Pancreas (tissue), 10 donors: ENCODE results near the gene JAKMIP1. TPM values are rescaled to one million over a fixed set of nuclear protein-coding genes. Genes with fewer than 3 reads are reported as not detected.
A peak's percentile ranks its signal among the peaks of the same experiment; 100 is the strongest.

Experiments used
- ATAC-seq, 4 donors: fragments of 200-7000 bp; cut with Tn5 transposase; one replicate each; pipeline versions ENCODE4 v1.8.0 to v1.9.1; 2020; ENCODE audit warnings: mild to moderate bottlenecking in 4 of 4, moderate library complexity in 4 of 4
- DNase-seq, 6 donors: peaks; one replicate each; pipeline ENCODE4 v3.0.0-alpha.2; 2020
- FAIRE-seq: peaks from 2 replicates; lab custom pipeline; 2012; peaks lifted over from hg19 to GRCh38; lab: Jason Lieb, UNC
- H3K27ac ChIP-seq, 4 donors: fragments of 200-600 bp; sonication (generic); 1 replicate in 3 of 4; 2 replicates in 1 of 4; pipeline versions ENCODE4 v1.5.0 to v1.8.0; 2020
- H3K27me3 ChIP-seq, 4 donors: fragments of 200-600 bp; one replicate each; pipeline ENCODE4 v1.8.0; 2021
- H3K36me3 ChIP-seq, 3 donors: fragments of 200-600 bp; sonication (generic) in 1 of 3; one replicate each; pipeline versions ENCODE4 v1.5.0 to v1.8.0; 2020 to 2021
- H3K4me1 ChIP-seq, 3 donors: fragments of 200-600 bp; one replicate each; pipeline ENCODE4 v1.8.0; 2021
- H3K4me3 ChIP-seq, 4 donors: fragments of 200-600 bp; sonication (generic) in 2 of 4; one replicate each; pipeline versions ENCODE4 v1.5.0 to v1.8.0; 2020 to 2021
- H3K9me3 ChIP-seq, 4 donors: fragments of 200-600 bp; one replicate each; pipeline ENCODE4 v1.8.0; 2021
- whole genome bisulfite sequencing, 2 donors: extraction: QIAGEN DNeasy Blood & Tissue Kit; methylation state at CpG; one replicate each; pipeline ENCODE4 v1.1.7; 2013; 5-methylcytosine and 5-hydroxymethylcytosine counted together
- intact Hi-C, 3 donors: fragments of 100-400 bp; cut with DNase I; formaldehyde crosslinking; loops; one replicate each; pipeline versions ENCODE4 v1.11.1 to v1.14.2; 2022
- polyA plus RNA-seq, 2 donors: library from polyadenylated mRNA; stranded (reverse); fragments of 200-250 nt; gene quantifications; one replicate each; pipeline ENCODE4 v1.2.3, GENCODE V29; 2013
- total RNA-seq, 6 donors: library from RNA; stranded (reverse); fragmentation: NEBNext Ultra II Directional in 4 of 6; extraction: Animal tissue kit (Norgen Biotek cat#: 25700) in 4 of 6; gene quantifications; one replicate each; pipeline versions ENCODE4 v1.2.1 to v1.2.4, GENCODE V29; 2021 to 2023
- TF ChIP-seq, protein P1 (sequence below), 4 donors: fragments of 200-600 bp; sonication (generic) in 3 of 4; IDR thresholded peaks; one replicate each; pipeline versions ENCODE4 v1.5.0 to v1.8.0; 2021; ENCODE audit warnings: antibody characterized with exemption in 4 of 4
- donor health status: healthy with polysubstance abuse.
- donor health status: DM: no; HTN: no; CAD: no; lungs with moderate emphysema.
- donor health status: DM: no; HTN: no; CAD: no.
- donor health status: control.
- donor health status: control.
- donor health status: Bipolar disorder and iron deficiency.
- donor health status: DM: yes; HTN: yes; CAD: no.
- donor health status: DM: no; HTN: no; CAD: no.
- donor health status: DM: no; HTN: no; CAD: no.
- donor health status: DM: yes; HTN: yes; CAD: no.

JAKMIP1 gene
- total and polyA plus RNA-seq, 8 donors, result 0.16 to 4.3 (median 0.59) TPM

DNA sequence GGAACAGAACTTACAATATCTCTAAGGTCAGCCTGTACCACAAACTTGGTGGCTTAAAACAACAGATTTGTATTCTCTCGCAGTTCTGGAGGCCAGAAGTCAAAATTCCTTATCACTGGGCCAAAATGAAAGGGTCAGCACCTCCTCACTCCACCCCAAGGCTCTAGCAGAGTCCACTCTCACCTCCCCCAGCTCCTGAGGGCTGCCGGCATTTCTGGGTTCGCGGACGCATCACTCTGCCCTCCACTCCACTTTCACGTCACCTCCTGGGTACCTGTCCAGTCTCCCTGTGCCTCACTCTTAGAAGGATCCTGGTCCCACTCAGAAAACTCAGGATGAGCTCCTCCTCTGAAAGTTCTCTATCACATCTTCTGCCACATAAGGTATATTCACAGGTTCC, 34.6 kb downstream of the JAKMIP1 start:
- no peak for FAIRE-seq

DNA sequence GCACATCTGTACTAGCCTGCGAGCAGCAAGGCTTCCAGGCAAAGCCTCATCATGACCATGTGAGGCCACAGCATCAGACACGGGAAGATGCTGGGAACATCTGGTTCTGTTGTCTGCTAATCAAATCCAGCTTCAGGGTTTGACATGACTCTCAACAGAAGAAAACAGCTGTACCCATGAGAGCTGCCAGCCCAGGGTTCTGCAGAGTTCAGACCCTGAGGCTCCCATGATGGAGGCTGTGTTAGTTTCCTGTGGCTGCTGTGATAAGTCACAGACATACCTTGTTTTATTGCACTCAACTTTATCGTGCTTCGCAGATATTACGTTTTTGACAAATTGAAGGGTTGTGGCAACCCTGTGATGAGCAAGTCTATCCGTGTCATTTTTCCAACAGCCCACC, 37.5 kb downstream of the JAKMIP1 start:
- 77 to 91% methylated on average over 6 of the region's 6 CpGs for WGBS, 2 donors
- TF ChIP-seq, protein P1, sequence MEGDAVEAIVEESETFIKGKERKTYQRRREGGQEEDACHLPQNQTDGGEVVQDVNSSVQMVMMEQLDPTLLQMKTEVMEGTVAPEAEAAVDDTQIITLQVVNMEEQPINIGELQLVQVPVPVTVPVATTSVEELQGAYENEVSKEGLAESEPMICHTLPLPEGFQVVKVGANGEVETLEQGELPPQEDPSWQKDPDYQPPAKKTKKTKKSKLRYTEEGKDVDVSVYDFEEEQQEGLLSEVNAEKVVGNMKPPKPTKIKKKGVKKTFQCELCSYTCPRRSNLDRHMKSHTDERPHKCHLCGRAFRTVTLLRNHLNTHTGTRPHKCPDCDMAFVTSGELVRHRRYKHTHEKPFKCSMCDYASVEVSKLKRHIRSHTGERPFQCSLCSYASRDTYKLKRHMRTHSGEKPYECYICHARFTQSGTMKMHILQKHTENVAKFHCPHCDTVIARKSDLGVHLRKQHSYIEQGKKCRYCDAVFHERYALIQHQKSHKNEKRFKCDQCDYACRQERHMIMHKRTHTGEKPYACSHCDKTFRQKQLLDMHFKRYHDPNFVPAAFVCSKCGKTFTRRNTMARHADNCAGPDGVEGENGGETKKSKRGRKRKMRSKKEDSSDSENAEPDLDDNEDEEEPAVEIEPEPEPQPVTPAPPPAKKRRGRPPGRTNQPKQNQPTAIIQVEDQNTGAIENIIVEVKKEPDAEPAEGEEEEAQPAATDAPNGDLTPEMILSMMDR (IDR thresholded peaks at IDR 0.05), result no peak
- no peak overlapping the region for H3K4me3 ChIP-seq

More for the DNA sequence above, 34.6 kb downstream of the JAKMIP1 start:
- Histone ChIP-seq H3K27ac (no peak overlapping the region), H3K4me3 (no peak overlapping the region), H3K4me1 (no peaks in the 10 kb centered on the region), H3K36me3 (no peaks in the 10 kb centered on the region), H3K9me3 (no peaks in the 10 kb centered on the region), H3K27me3 (no peaks in the 10 kb centered on the region)
- intact Hi-C loops, result no loop called here
- no peak for ATAC-seq
- peak in 1 of 6 donors; percentile 10 for DNase-seq
- TF ChIP-seq, protein P1 (IDR thresholded peaks at IDR 0.05), result no peak
- WGBS, 2 donors, result 79 to 87% methylated on average over 6 of the region's 6 CpGs

DNA sequence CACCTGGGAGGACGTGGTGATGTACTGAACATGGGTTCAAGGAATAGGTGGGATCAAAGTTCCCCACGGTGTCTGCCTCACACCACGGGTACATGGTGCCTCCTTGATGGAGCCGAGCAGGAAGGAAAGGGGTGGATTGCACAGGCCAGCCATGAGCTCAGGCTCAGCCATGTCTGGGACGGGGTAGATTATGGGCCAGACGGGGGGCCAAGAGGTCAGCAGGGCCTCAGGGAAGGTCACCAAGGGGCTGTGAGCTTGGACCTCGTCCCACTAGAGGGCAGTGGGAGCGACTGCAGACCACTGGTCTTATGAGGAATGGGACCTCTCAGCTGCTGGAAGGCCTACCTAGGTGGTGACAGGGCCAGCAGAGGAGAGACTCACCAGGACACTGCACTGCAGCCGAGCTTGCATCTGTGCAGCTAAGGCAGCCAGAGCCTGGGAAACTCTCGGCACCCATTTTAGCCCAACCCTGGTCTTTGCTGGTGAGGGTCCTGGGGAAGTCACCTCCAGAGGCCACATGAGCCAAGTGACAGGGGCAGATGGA, 38.4 kb downstream of the JAKMIP1 start:
- WGBS, 2 donors, result 58 to 71% methylated on average over 10 of the region's 10 CpGs
- Histone ChIP-seq H3K27ac (no peak overlapping the region), H3K4me1 (no peaks in the 10 kb centered on the region), H3K9me3 (no peaks in the 10 kb centered on the region), H3K27me3 (no peaks in the 10 kb centered on the region), H3K4me3 (no peak overlapping the region), H3K36me3 (no peaks in the 10 kb centered on the region)
- peak in 1 of 6 donors; percentile 25 for DNase-seq
- intact Hi-C loops, result no loop called here
- TF ChIP-seq, protein P1 (IDR thresholded peaks at IDR 0.05), result no peak
- no peak for ATAC-seq
- FAIRE-seq, result no peak

More for the DNA sequence above, 37.5 kb downstream of the JAKMIP1 start:
- Histone ChIP-seq H3K36me3 (no peaks in the 10 kb centered on the region), H3K4me1 (no peaks in the 10 kb centered on the region), H3K27me3 (no peaks in the 10 kb centered on the region), H3K27ac (no peak overlapping the region), H3K9me3 (no peaks in the 10 kb centered on the region)
- FAIRE-seq, result no peak
- ATAC-seq, result no peak
- no peak for DNase-seq
- intact Hi-C loops, result no loop called here

DNA sequence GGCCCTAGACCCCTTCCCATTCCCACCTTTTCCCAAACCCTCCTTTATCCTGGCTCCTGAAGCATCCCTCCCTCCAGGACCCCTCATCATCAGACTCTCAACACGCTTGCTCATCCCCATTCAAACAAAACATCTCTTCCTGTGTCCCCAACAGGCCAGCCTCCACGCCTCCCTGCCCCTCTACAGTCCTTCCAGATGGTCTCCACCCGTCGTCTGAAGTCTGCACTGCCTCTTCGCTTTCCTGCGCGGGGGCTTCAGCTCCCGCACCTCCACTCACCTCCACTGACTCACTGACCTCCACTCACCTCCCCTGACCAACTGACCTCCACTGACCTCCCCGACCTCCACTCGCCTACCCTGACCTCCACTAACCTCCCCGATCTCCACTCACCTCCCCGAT, 39.8 kb downstream of the JAKMIP1 start:
- 70 to 78% methylated on average over 12 of the region's 12 CpGs for WGBS, 2 donors
- peak in 1 of 6 donors; percentile 4 for DNase-seq

DNA sequence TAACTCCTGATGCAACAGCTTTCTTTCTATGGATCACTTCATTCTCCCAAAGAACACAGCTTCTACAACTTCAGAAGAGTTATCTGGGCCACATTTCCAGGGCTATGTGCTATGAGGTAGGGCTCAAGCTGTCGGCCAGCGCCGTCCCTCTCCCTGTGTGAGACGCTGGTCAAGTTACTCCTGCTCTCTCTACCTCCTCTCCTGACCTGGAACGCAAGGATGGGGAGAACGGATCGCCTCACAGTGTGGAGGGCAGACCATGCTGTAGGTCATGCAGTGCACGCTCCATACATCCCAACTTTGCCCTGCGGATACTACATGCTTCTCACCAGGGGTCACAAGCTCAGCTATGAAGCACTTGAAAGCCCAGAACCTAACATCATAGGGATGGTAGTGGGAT, 42.4 kb downstream of the JAKMIP1 start:
- Histone ChIP-seq H3K9me3 (no peaks in the 10 kb centered on the region), H3K4me1 (no peaks in the 10 kb centered on the region), H3K27me3 (no peaks in the 10 kb centered on the region), H3K36me3 (no peaks in the 10 kb centered on the region), H3K27ac (no peak overlapping the region), H3K4me3 (no peak overlapping the region)
- ATAC-seq (no peak), DNase-seq (peak in 1 of 6 donors; percentile 29), FAIRE-seq (no peak)
- TF ChIP-seq, protein P1 (IDR thresholded peaks at IDR 0.05), result no peak
- WGBS, 2 donors, result 70 to 82% methylated on average over 9 of the region's 9 CpGs
- intact Hi-C loops, result no loop called here

More for the DNA sequence above, 39.8 kb downstream of the JAKMIP1 start:
- ATAC-seq (no peak), FAIRE-seq (no peak)
- Histone ChIP-seq H3K9me3 (no peaks in the 10 kb centered on the region), H3K36me3 (no peaks in the 10 kb centered on the region), H3K4me1 (no peaks in the 10 kb centered on the region), H3K4me3 (no peak overlapping the region), H3K27ac (no peak overlapping the region), H3K27me3 (no peaks in the 10 kb centered on the region)
- TF ChIP-seq, protein P1 (IDR thresholded peaks at IDR 0.05), result no peak
- intact Hi-C loops, result no loop called here
